Vagina (tissue), 2 donors: ENCODE measurements around the gene E2F7. TPM values are rescaled to one million over a fixed set of nuclear protein-coding genes. Genes with fewer than 3 reads are reported as not detected.
A peak's percentile ranks its signal among the peaks of the same experiment; 100 is the strongest.

ENCODE experiments used
- DNase-seq, 2 donors: peaks; one replicate each; pipeline ENCODE4 v3.0.0-alpha.2; 2017; ENCODE audit errors: extremely low spot score in 2 of 2
- H3K27ac ChIP-seq: fragments of 200-600 bp; sonication (generic); one replicate; pipeline ENCODE4 v1.5.1; 2019
- H3K27me3 ChIP-seq: fragments of 200-600 bp; sonication (generic); one replicate; pipeline ENCODE4 v1.5.1; 2019
- H3K36me3 ChIP-seq, 2 donors: fragments of 200-600 bp; sonication (generic); one replicate each; pipeline ENCODE4 v1.5.1; 2017 to 2019
- H3K4me1 ChIP-seq: fragments of 200-600 bp; sonication (generic); one replicate; pipeline ENCODE4 v1.5.1; 2019
- H3K4me3 ChIP-seq, 2 donors: fragments of 200-600 bp; sonication (generic); 1 replicate in 1 of 2; 2 replicates in 1 of 2; pipeline ENCODE4 v1.5.1; 2016 to 2019
- H3K9me3 ChIP-seq: fragments of 200-600 bp; sonication (generic); one replicate; pipeline ENCODE4 v1.5.1; 2019
- POLR2A ChIP-seq, 2 donors: fragments of 450-650 bp; IDR thresholded peaks; one replicate each; pipeline ENCODE4 v1.6.1; 2017; ENCODE audit warnings: antibody characterized with exemption in 2 of 2, mild to moderate bottlenecking in 2 of 2, moderate library complexity in 2 of 2
- POLR2AphosphoS5 ChIP-seq, 2 donors: sonication (generic); formaldehyde crosslinking; IDR thresholded peaks; one replicate each; pipeline ENCODE4 v1.9.0; 2017; ENCODE audit warnings: antibody characterized with exemption in 2 of 2, mild to moderate bottlenecking in 2 of 2, low read depth in 1 of 2; ENCODE audit not compliant: insufficient read depth in 1 of 2
- intact Hi-C: fragments of 100-400 bp; cut with DNase I; formaldehyde crosslinking; loops from one replicate; pipeline ENCODE4 v1.15.1; 2023
- total RNA-seq: library from RNA; depleted of rRNA; stranded (reverse); fragments of >200 nt; gene quantifications from one replicate; pipeline ENCODE4 v1.2.3, GENCODE V29; 2016
- TF ChIP-seq, protein P1 (sequence below), 3 experiments: fragments of 450-650 bp in 2 of 3; fragments of 200-600 bp in 1 of 3; sonication (generic) in 1 of 3; IDR thresholded peaks; one replicate each; pipeline ENCODE4 v1.5.1; 2017 to 2019; ENCODE audit warnings: antibody characterized with exemption in 3 of 3, mild to moderate bottlenecking in 2 of 3, moderate library complexity in 2 of 3

The E2F7 gene
- total RNA-seq, 1 donor from 2014 or later: 2.2 TPM

DNA sequence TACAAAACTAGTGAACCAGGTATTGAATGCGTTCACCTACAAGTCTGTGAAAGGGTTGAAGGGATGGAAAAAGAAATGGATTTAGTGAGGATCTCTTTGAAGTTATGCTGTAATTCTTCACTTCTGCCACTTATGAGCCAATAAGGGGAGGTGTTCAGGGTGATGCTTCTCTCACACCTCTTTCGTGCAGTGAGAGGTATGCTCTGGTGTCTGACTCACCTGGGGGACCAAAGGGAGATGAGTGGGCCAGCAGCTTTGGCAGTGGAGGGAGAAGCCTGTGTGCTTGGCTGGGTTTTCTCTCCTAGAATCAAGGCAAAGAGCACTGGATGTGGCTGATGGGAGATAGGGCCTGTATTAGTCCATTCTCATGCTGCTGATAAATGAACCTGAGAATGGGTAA is 45.4 kb downstream of the E2F7 start:
- no peak for DNase-seq
- TF ChIP-seq POLR2AphosphoS5 (IDR thresholded peaks at IDR 0.05; ENCODE audit: insufficient read depth in 1 of 2, low read depth in 1 of 2) (no peak), POLR2A (IDR thresholded peaks at IDR 0.05) (no peak)
- TF ChIP-seq, protein P1, sequence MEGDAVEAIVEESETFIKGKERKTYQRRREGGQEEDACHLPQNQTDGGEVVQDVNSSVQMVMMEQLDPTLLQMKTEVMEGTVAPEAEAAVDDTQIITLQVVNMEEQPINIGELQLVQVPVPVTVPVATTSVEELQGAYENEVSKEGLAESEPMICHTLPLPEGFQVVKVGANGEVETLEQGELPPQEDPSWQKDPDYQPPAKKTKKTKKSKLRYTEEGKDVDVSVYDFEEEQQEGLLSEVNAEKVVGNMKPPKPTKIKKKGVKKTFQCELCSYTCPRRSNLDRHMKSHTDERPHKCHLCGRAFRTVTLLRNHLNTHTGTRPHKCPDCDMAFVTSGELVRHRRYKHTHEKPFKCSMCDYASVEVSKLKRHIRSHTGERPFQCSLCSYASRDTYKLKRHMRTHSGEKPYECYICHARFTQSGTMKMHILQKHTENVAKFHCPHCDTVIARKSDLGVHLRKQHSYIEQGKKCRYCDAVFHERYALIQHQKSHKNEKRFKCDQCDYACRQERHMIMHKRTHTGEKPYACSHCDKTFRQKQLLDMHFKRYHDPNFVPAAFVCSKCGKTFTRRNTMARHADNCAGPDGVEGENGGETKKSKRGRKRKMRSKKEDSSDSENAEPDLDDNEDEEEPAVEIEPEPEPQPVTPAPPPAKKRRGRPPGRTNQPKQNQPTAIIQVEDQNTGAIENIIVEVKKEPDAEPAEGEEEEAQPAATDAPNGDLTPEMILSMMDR (IDR thresholded peaks at IDR 0.05): no peak
- H3K27ac ChIP-seq: no peak overlapping the region
- H3K4me3 ChIP-seq: no peak overlapping the region
- intact Hi-C loops: no loop called here
- no peaks in the 10 kb centered on the region for H3K9me3 ChIP-seq
- no peaks in the 10 kb centered on the region for H3K27me3 ChIP-seq
- H3K36me3 ChIP-seq: no peaks in the 10 kb centered on the region
- no peaks in the 10 kb centered on the region for H3K4me1 ChIP-seq

DNA sequence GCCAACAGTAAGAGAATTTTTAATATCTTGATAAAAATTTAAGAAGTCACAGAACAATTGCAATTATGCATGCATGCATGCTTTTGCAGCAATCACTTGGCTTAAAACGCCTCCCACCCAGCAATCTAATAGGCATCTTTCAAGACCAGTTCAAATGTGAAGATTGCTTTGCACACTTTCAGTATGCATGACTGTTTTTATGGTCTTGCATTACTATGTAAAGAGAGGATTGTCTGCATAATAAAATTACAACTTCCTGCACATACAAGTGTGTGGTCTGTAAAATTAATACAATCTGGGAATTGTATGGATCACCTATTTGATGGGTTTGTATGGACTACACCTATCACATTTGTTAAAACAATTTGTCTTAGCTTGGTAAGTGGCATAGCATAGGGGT is 48.8 kb downstream of the E2F7 start:
- DNase-seq: no peak
- H3K36me3 ChIP-seq: no peaks in the 10 kb centered on the region
- TF ChIP-seq POLR2AphosphoS5 (IDR thresholded peaks at IDR 0.05; ENCODE audit: insufficient read depth in 1 of 2, low read depth in 1 of 2) (no peak), POLR2A (IDR thresholded peaks at IDR 0.05) (no peak)
- TF ChIP-seq, protein P1 (IDR thresholded peaks at IDR 0.05): no peak
- H3K27ac ChIP-seq: no peak overlapping the region
- intact Hi-C loops: no loop called here
- H3K4me3 ChIP-seq: no peak overlapping the region
- H3K4me1 ChIP-seq: no peaks in the 10 kb centered on the region
- no peaks in the 10 kb centered on the region for H3K27me3 ChIP-seq
- H3K9me3 ChIP-seq: no peaks in the 10 kb centered on the region

GRCh38 chr12:77013091-77013490 is 52.3 kb downstream of the E2F7 start:
- TF ChIP-seq POLR2A (IDR thresholded peaks at IDR 0.05) (no peak), POLR2AphosphoS5 (IDR thresholded peaks at IDR 0.05; ENCODE audit: insufficient read depth in 1 of 2, low read depth in 1 of 2) (no peak)
- TF ChIP-seq, protein P1 (IDR thresholded peaks at IDR 0.05): no peak
- Histone ChIP-seq H3K27ac (no peak overlapping the region), H3K4me3 (no peak overlapping the region), H3K36me3 (no peaks in the 10 kb centered on the region), H3K4me1 (no peaks in the 10 kb centered on the region), H3K9me3 (no peaks in the 10 kb centered on the region), H3K27me3 (no peaks in the 10 kb centered on the region)
- no peak for DNase-seq
- intact Hi-C loops: no loop called here

DNA sequence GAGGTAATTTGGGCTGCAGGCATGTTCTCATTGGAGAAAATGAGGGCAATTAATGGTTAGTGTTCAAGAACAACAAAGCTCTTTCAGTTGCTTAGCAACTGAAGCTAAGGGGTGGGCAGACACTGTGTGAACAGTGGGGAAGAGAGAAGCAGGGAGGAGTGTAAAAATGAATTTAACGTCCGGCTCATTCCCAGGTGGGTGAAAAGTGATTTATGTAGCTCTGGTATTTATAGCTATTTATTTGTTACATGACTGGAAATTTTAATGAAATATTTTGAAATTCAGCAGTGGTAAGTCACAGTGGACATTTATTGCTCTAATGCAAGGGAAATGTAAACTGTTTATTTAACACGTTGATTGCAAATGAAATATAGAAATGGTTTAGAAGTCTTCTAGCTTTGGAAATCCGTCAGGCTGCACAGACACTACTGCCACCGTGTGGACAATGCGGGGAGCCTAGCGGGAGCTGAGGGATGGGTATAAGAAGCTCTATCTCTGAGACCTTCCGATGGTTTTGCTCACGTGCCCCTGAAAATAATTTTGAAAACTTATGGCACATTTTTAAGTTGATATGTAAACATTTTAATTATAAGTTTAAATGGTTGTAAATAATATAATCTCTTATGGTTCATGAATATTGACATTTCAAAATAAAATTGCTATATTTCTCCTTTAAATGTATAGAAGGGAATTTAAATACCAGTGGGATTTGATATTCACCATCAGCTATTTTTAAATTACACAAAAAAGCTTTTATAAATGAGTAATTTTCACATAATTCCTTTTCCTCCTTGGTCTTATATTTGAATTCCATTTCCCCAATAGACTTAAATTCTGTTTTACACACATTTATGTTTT is 54.4 kb downstream of the E2F7 start:
- no peak for TF ChIP-seq POLR2A (IDR thresholded peaks at IDR 0.05)
- TF ChIP-seq POLR2AphosphoS5 (IDR thresholded peaks at IDR 0.05; ENCODE audit: insufficient read depth in 1 of 2, low read depth in 1 of 2): no peak
- TF ChIP-seq, protein P1 (IDR thresholded peaks at IDR 0.05): peak; percentile 44 to 87 (median 76)
- Histone ChIP-seq H3K4me3 (peak overlapping the region in 1 of 2 donors; percentile 24), H3K27me3 (no peaks in the 10 kb centered on the region), H3K36me3 (no peaks in the 10 kb centered on the region), H3K27ac (no peak overlapping the region), H3K9me3 (no peaks in the 10 kb centered on the region), H3K4me1 (no peaks in the 10 kb centered on the region)
- intact Hi-C loops: no loop called here
- no peak for DNase-seq

- TF ChIP-seq POLR2AphosphoS5 (IDR thresholded peaks at IDR 0.05; ENCODE audit: insufficient read depth in 1 of 2, low read depth in 1 of 2) (no peak), POLR2A (IDR thresholded peaks at IDR 0.05) (no peak)
- TF ChIP-seq, protein P1 (IDR thresholded peaks at IDR 0.05): no peak
- no peak for DNase-seq
These were observed 57.9 kb downstream of the E2F7 start for GRCh38 chr12:77007476-77007875.

More at GRCh38 chr12:77007476-77007875, 57.9 kb downstream of the E2F7 start:
- no peak overlapping the region for H3K27ac ChIP-seq
- no peaks in the 10 kb centered on the region for H3K4me1 ChIP-seq
- no peaks in the 10 kb centered on the region for H3K27me3 ChIP-seq
- intact Hi-C loops: no loop called here
- no peaks in the 10 kb centered on the region for H3K9me3 ChIP-seq
- no peak overlapping the region for H3K4me3 ChIP-seq
- no peaks in the 10 kb centered on the region for H3K36me3 ChIP-seq
